GM12878 (cell line): ENCODE results near the gene MED13L. TPM values are rescaled to one million over a fixed set of nuclear protein-coding genes. Genes with fewer than 3 reads are reported as not detected.

Experiments
- ATAC-seq: fragments of 200-7000 bp; cut with Tn5 transposase; 3 replicates; pipeline ENCODE4 v1.9.1; 2020; ENCODE audit warnings: mild to moderate bottlenecking, moderate library complexity
- BruUV-seq: library from RNA; stranded (reverse); fragments of 400-500 nt; replicated peaks from 2 replicates; lab custom pipeline; 2021; lab: Mats Ljungman, UMichigan
- CTCF ChIA-PET: fragments of 300-600 bp; sonication (Branson Sonifier 250); formaldehyde crosslinking; extraction: SDS; loops from one replicate; lab custom pipeline; 2021; ENCODE audit warnings: inconsistent platforms; lab: Yijun Ruan, JAX
- POLR2A ChIA-PET: fragments of 350-600 bp; formaldehyde crosslinking; extraction: SDS; loops from one replicate; lab custom pipeline; 2021; ENCODE audit warnings: inconsistent platforms; lab: Charles Lee
- RAD21 ChIA-PET: fragments of 300-600 bp; sonication (Branson Sonifier 250); formaldehyde crosslinking; loops from one replicate; lab custom pipeline; 2023; ENCODE audit warnings: antibody characterized with exemption; ENCODE audit not compliant: unreplicated experiment; lab: Charles Lee
- SMC1A ChIA-PET: fragments of 300-600 bp; sonication (Branson Sonifier 250); formaldehyde crosslinking; loops from one replicate; lab custom pipeline; 2023; ENCODE audit not compliant: unreplicated experiment, uncharacterized antibody; lab: Charles Lee
- DNase-seq: peaks from one replicate; pipeline ENCODE4 v3.0.0-alpha.2; 2011; ENCODE audit warnings: low read depth, low spot score
- FAIRE-seq: peaks from 3 replicates; lab custom pipeline; 2011; peaks lifted over from hg19 to GRCh38; lab: Jason Lieb, UNC
- H2AFZ ChIP-seq: 2 replicates; pipeline ENCODE4 v1.6.0; 2011; ENCODE audit warnings: low read depth, low read length, control low read depth; ENCODE audit not compliant: control insufficient read depth
- H3K27ac ChIP-seq: 2 replicates; pipeline ENCODE4 v1.5.1; 2011; ENCODE audit warnings: control low read depth; ENCODE audit not compliant: control insufficient read depth, insufficient read depth
- H3K27me3 ChIP-seq, 2 experiments: replicated peaks in 1 of 2; 2 replicates each; pipeline versions ENCODE4 v1.6.0 to v1.6.1; 2011; ENCODE audit warnings: low read length in 1 of 2; ENCODE audit not compliant: control insufficient read depth in 2 of 2, insufficient read depth in 2 of 2
- H3K36me3 ChIP-seq, 2 experiments: 2 replicates each; pipeline ENCODE4 v1.5.1; 2011; ENCODE audit warnings: low read length in 1 of 2; ENCODE audit not compliant: control insufficient read depth in 2 of 2, insufficient read depth in 2 of 2
- H3K4me1 ChIP-seq: 2 replicates; pipeline ENCODE4 v1.6.1; 2011; ENCODE audit warnings: mild to moderate bottlenecking, low read length, moderate library complexity, mixed read lengths; ENCODE audit not compliant: control insufficient read depth, insufficient read depth
- H3K4me2 ChIP-seq: 2 replicates; pipeline ENCODE4 v1.6.0; 2011; ENCODE audit warnings: control low read depth; ENCODE audit not compliant: control insufficient read depth, insufficient read depth
- H3K4me3 ChIP-seq: fragments of 200-600 bp; sonication (generic); 2 replicates; pipeline ENCODE4 v1.5.1; 2016
- H3K79me2 ChIP-seq: 2 replicates; pipeline ENCODE4 v1.6.0; 2011; ENCODE audit warnings: low read length; ENCODE audit not compliant: control insufficient read depth, insufficient read depth
- H3K9ac ChIP-seq: 2 replicates; pipeline ENCODE4 v1.8.0; 2011; ENCODE audit warnings: low read length, control low read depth, mixed read lengths; ENCODE audit not compliant: control insufficient read depth, insufficient read depth
- H3K9me3 ChIP-seq: replicated peaks from 3 replicates; pipeline ENCODE4 v1.5.1; 2011; ENCODE audit warnings: mild to moderate bottlenecking, low read length; ENCODE audit not compliant: control insufficient read depth, insufficient read depth
- H4K20me1 ChIP-seq: 2 replicates; pipeline ENCODE4 v1.6.0; 2011; ENCODE audit not compliant: control insufficient read depth, insufficient read depth
- BACH1 ChIP-seq: fragments of 450-650 bp; IDR thresholded peaks from 2 replicates; pipeline ENCODE4 v1.6.1; 2017; ENCODE audit warnings: mild to moderate bottlenecking, borderline replicate concordance
- CBX5 ChIP-seq: sonication (generic); IDR thresholded peaks from 2 replicates; pipeline ENCODE4 v1.6.1; 2016; ENCODE audit warnings: low read depth, moderate library complexity, mild to moderate bottlenecking, inconsistent platforms
- CREB1 ChIP-seq: IDR thresholded peaks from 2 replicates; pipeline ENCODE4 v1.6.1; 2012; ENCODE audit warnings: low read depth, mild to moderate bottlenecking, inconsistent platforms
- CREM ChIP-seq: IDR thresholded peaks from 2 replicates; pipeline ENCODE4 v1.6.1; 2014; ENCODE audit warnings: antibody characterized with exemption, low read depth
- E2F8 ChIP-seq: fragments of 450-650 bp; IDR thresholded peaks from 2 replicates; pipeline ENCODE4 v1.6.1; 2018; ENCODE audit warnings: mild to moderate bottlenecking, low read depth, moderate library complexity; ENCODE audit not compliant: partially characterized antibody
- EED ChIP-seq: sonication (generic); IDR thresholded peaks from 2 replicates; pipeline ENCODE4 v1.6.1; 2016; ENCODE audit warnings: antibody characterized with exemption, low read depth
- EZH2 ChIP-seq: IDR thresholded peaks from 2 replicates; pipeline ENCODE4 v1.6.1; 2012; ENCODE audit warnings: low read depth, mild to moderate bottlenecking, control low read depth, inconsistent platforms, low read length, borderline replicate concordance; ENCODE audit not compliant: control insufficient read depth
- IKZF2 ChIP-seq, 2 experiments: fragments of 450-650 bp; IDR thresholded peaks; 2 replicates each; pipeline ENCODE4 v1.6.1; 2017; ENCODE audit warnings: mild to moderate bottlenecking in 2 of 2, moderate library complexity in 2 of 2
- JUNB ChIP-seq: IDR thresholded peaks from 2 replicates; pipeline ENCODE4 v1.6.1; 2016; ENCODE audit warnings: antibody characterized with exemption, mild to moderate bottlenecking
- SMAD1 ChIP-seq: fragments of 450-650 bp; IDR thresholded peaks from 2 replicates; pipeline ENCODE4 v1.6.1; 2018; ENCODE audit warnings: mild to moderate bottlenecking, low read depth; ENCODE audit not compliant: partially characterized antibody
- TBL1XR1 ChIP-seq: IDR thresholded peaks from 2 replicates; pipeline ENCODE4 v1.6.1; 2012; ENCODE audit warnings: low read depth, low read length, improper control_type of control experiment
- YBX1 ChIP-seq: fragments of 450-650 bp; IDR thresholded peaks from 2 replicates; pipeline ENCODE4 v1.6.1; 2016; ENCODE audit warnings: antibody characterized with exemption
- YY1 ChIP-seq: IDR thresholded peaks from 2 replicates; pipeline ENCODE4 v1.6.1; 2011; ENCODE audit warnings: low read depth, mild to moderate bottlenecking, low read length
- ZBED1 ChIP-seq: IDR thresholded peaks from 2 replicates; pipeline ENCODE4 v1.6.1; 2016; ENCODE audit warnings: borderline replicate concordance
- WGBS: methylation state at CpG from one replicate; pipeline ENCODE4 v1.1.6; 2016; ENCODE audit warnings: low lambda C conversion rate; ENCODE audit not compliant: insufficient replicate concordance, insufficient coverage; ENCODE audit errors: missing lambda C conversion rate; 5-methylcytosine and 5-hydroxymethylcytosine counted together
- in situ Hi-C: fragments of 300-500 bp; cut with MboI; formaldehyde crosslinking; loops from 9 replicates; pipeline ENCODE4 v1.14.3; 2018; ENCODE audit warnings: mixed read lengths
- intact Hi-C: fragments of 100-400 bp; cut with micrococcal nuclease; formaldehyde crosslinking; loops from one replicate; pipeline ENCODE4 v1.14.2; 2022; ENCODE audit not compliant: unreplicated experiment
- polyA plus RNA-seq, 11 experiments: library from polyadenylated mRNA; depleted of rRNA in 4 of 11; unstranded in 6 of 11; stranded (reverse) in 5 of 11; fragments of >200 nt; fragmentation: Nextera tagmentation in 4 of 11; fragmentation: Illumina TruSeq in 1 of 11; extraction: Ambion mirVana in 4 of 11; extraction: Trizol in 1 of 11; gene quantifications; 1 replicate in 1 of 11; 2 replicates in 10 of 11; pipeline versions ENCODE4 v1.2.1 to v1.2.3, GENCODE V29; 2011 to 2016; ENCODE audit warnings: inconsistent platforms in 2 of 11, missing spikeins in 2 of 11, low read depth in 1 of 11
- total RNA-seq, 4 experiments: library from RNA; depleted of rRNA in 3 of 4; stranded (reverse); fragments of >200 nt in 3 of 4; fragmentation: Illumina TruSeq in 1 of 4; extraction: Trizol in 1 of 4; gene quantifications; 2 replicates each; pipeline versions ENCODE4 v1.2.1 to v1.2.3, GENCODE V29; 2013 to 2021

The MED13L gene
- total and polyA plus RNA-seq, 10 of the 15 experiments (the other 5 are each of a cell fraction or from before 2014, with no cell fraction given), result 3.7 to 30.1 (median 9.1) TPM

DNA sequence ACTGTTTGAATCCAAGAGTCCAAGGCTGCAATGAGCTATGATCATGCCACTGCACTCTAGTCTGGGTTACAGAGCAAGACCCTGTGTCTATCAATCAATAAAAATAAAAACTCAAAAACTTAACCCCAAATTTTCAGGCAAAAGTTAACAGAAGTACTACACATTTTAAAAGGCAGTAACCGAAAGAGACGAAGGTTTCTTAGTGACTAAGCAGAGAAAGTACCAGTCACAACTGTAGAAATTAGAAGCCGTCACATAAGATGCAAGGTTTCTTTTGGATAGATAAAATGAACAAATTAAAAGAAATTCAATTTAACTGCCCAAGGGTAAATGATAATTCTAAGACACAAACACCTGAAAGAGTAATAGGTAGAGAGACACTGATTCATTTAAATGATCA, 103.5 kb downstream of the MED13L start:
- Histone ChIP-seq H3K9me3 (no peaks in the 10 kb centered on the region), H3K9ac (no peak overlapping the region), H3K27ac (no peak overlapping the region), H3K4me1 (no peaks in the 10 kb centered on the region), H3K27me3 (no peaks in the 10 kb centered on the region), H3K4me3 (no peak overlapping the region), H3K4me2 (no peak overlapping the region), H3K79me2 (peaks cover 6% of the 10 kb centered on the region; the same call in 1 of the 2 replicates), H4K20me1 (no peaks in the 10 kb centered on the region), H3K36me3 (no peaks in the 10 kb centered on the region), H2AFZ (no peak overlapping the region)
- no peak for DNase-seq
- no peak for TF ChIP-seq TBL1XR1
- no peak for TF ChIP-seq IKZF2 (IDR thresholded peaks at IDR 0.05)
- SMC1A ChIA-PET, result no interaction called here
- in situ Hi-C loops, result no loop called here
- intact Hi-C loops, result no loop called here
- no peak for FAIRE-seq
- WGBS, result 51% methylated on average over 3 of the region's 3 CpGs
- CTCF ChIA-PET, result interaction anchor here (1.3 kb wide), 1 partner anchor 22 kb away, joined by 3 read pairs; no protein-coding TSS in a partner anchor
- RAD21 ChIA-PET, result interaction anchor here (1.1 kb wide), 1 partner anchor 10 kb away, joined by 3 read pairs; no protein-coding TSS in a partner anchor
- BruUV-seq, result no TSS peak
- POLR2A ChIA-PET, result no interaction called here
- ATAC-seq, result no peak; the same call in 2 of the 3 replicates

DNA sequence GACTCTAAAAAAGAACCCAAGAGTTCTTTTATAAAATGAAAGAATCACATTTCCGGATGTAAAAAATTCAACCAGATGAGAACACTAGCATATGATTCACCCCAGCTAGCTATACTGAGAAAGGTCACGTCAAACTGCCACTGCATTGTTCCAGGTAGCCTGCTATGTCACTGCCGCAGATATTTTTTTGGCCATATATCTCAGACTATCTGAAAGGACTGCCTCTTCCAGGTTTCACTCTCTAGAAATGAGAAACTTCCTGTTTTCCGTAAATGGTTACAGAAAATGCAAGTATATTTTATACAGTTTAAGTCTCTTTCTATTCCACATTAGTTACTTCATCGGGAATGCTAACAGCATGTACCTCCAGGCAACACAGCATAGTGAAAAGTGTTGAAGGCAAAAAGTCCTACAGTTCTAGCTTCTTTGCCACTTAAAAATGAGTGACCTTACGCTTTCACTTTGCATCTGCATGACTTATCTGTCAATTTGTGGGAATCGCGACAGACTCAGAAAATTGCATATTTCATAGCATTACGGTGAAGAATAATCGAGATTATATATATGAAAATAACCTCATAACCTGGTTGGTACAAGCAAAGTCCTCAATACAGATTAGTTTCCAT, 105.2 kb downstream of the MED13L start:
- DNase-seq (no peak), FAIRE-seq (peak; percentile 59), ATAC-seq (peak; percentile 96)
- peaks cover 6% of the 10 kb centered on the region; the same call in 1 of the 2 replicates for H3K79me2 ChIP-seq
- WGBS, result 6% methylated on average over 10 of the region's 10 CpGs
- intact Hi-C loops, result no loop called here
- no peaks in the 10 kb centered on the region for H3K4me1 ChIP-seq
- no peak overlapping the region for H3K9ac ChIP-seq
- ChIA-PET SMC1A (interaction anchor here (1.1 to 1.4 kb wide), 3 partner anchors 22 to 156 kb away, joined by 3 read pairs; no protein-coding TSS in a partner anchor), CTCF (no interaction called here), POLR2A (interaction anchor here (0.6 kb wide), 1 partner anchor 1555 kb away, joined by 7 read pairs; no protein-coding TSS in a partner anchor), RAD21 (no interaction called here)
- BruUV-seq, result no TSS peak
- H4K20me1 ChIP-seq, result no peaks in the 10 kb centered on the region
- H3K27me3 ChIP-seq, result no peaks in the 10 kb centered on the region
- no peaks in the 10 kb centered on the region; the same call in 2 of the 3 replicates for H3K9me3 ChIP-seq
- peak overlapping the region; percentile 20 for H2AFZ ChIP-seq
- H3K4me2 ChIP-seq, result peak overlapping the region; percentile 81
- no peak overlapping the region for H3K27ac ChIP-seq
- in situ Hi-C loops, result no loop called here
- H3K4me3 ChIP-seq, result peak overlapping the region; percentile 14; the same call in 1 of the 2 replicates
- H3K36me3 ChIP-seq, result no peaks in the 10 kb centered on the region
- peak; percentile 11; the same call in 1 of the 2 replicates for TF ChIP-seq EED
- TF ChIP-seq CREB1, result peak; percentile 71
- no peak for TF ChIP-seq BACH1
- TF ChIP-seq ZBED1, result peak; percentile 50; the same call in 1 of the 2 replicates
- peak; percentile 41; the same call in 1 of the 2 replicates for TF ChIP-seq JUNB
- TF ChIP-seq EZH2, result no peak
- TF ChIP-seq CREM, result peak; percentile 69; the same call in 1 of the 2 replicates
- no peak for TF ChIP-seq YY1
- TF ChIP-seq E2F8, result no peak
- TF ChIP-seq IKZF2 (IDR thresholded peaks at IDR 0.05), result 0 out of 4 replicates have a peak, but pooled peaks of 1 of the 2 experiments have one; percentile 27
- no peak for TF ChIP-seq YBX1
- no peak for TF ChIP-seq CBX5
- TF ChIP-seq SMAD1, result no peak
